ENCODE results near the gene IGF1R. TPM values are rescaled to one million over a fixed set of nuclear protein-coding genes. Genes with fewer than 3 reads are reported as not detected.

The IGF1R gene
- total and polyA plus RNA-seq, 7 donors, result 1.2 to 130 (median 39.6) TPM

- Histone ChIP-seq H3K4me3 (no peak overlapping the region), H3K27me3 (no peaks in the 10 kb centered on the region), H3K27ac (peak overlapping the region in 2 of 4 donors; percentile 79 to 87), H3K4me1 (peaks cover 0 to 97% (median 84%) of the 10 kb centered on the region in 4 donors), H3K9me3 (no peaks in the 10 kb centered on the region), H3K36me3 (no peaks in the 10 kb centered on the region)
- 58 to 64% methylated on average over 4 of the region's 4 CpGs for WGBS, 2 donors
- intact Hi-C loops (cut with DNase I), result no loop called here
- no peak for TF ChIP-seq CTCF (IDR thresholded peaks at IDR 0.05)
- TF ChIP-seq POLR2AphosphoS5 (IDR thresholded peaks at IDR 0.05), result no peak
- TF ChIP-seq EP300 (IDR thresholded peaks at IDR 0.05), result no peak
- TF ChIP-seq POLR2A (IDR thresholded peaks at IDR 0.05), result no peak
- no peak for DNase-seq
Measured at GRCh38 chr15:98860281-98861041, 212.1 kb downstream of the IGF1R start.

- H3K4me3 ChIP-seq, result no peak overlapping the region
- WGBS, 2 donors, result 92 to 94% methylated on average over 6 of the region's 6 CpGs
- no peaks in the 10 kb centered on the region for H3K9me3 ChIP-seq
- intact Hi-C loops (cut with DNase I), result no loop called here
- H3K27me3 ChIP-seq, result no peaks in the 10 kb centered on the region
- H3K27ac ChIP-seq, result peak overlapping the region in 2 of 4 donors; percentile 79 to 87
- TF ChIP-seq POLR2A (IDR thresholded peaks at IDR 0.05) (no peak), POLR2AphosphoS5 (IDR thresholded peaks at IDR 0.05) (no peak), CTCF (IDR thresholded peaks at IDR 0.05) (no peak), EP300 (IDR thresholded peaks at IDR 0.05) (no peak)
- H3K36me3 ChIP-seq, result no peaks in the 10 kb centered on the region
- peaks cover 0 to 91% (median 80%) of the 10 kb centered on the region in 4 donors for H3K4me1 ChIP-seq
- DNase-seq, result no peak
Measured at GRCh38 chr15:98861188-98861587, 212.8 kb downstream of the IGF1R start.

GRCh38 chr15:98863983-98864382 is 215.6 kb downstream of the IGF1R start:
- intact Hi-C loops (cut with DNase I), result no loop called here
- no peak for DNase-seq
- no peak for TF ChIP-seq CTCF (IDR thresholded peaks at IDR 0.05)
- TF ChIP-seq POLR2A (IDR thresholded peaks at IDR 0.05), result no peak
- TF ChIP-seq EP300 (IDR thresholded peaks at IDR 0.05), result no peak
- TF ChIP-seq POLR2AphosphoS5 (IDR thresholded peaks at IDR 0.05), result no peak
- Histone ChIP-seq H3K27ac (peak overlapping the region in 2 of 4 donors; percentile 22 to 79), H3K9me3 (no peaks in the 10 kb centered on the region), H3K4me3 (no peak overlapping the region), H3K36me3 (no peaks in the 10 kb centered on the region), H3K27me3 (no peaks in the 10 kb centered on the region), H3K4me1 (peaks cover 0 to 85% (median 69%) of the 10 kb centered on the region in 4 donors)

GRCh38 chr15:98865397-98866339 is 217.3 kb downstream of the IGF1R start:
- H3K27me3 ChIP-seq, result no peaks in the 10 kb centered on the region
- WGBS, 2 donors, result 53 to 60% methylated on average over 50 of the region's 50 CpGs
- H3K4me3 ChIP-seq, result peak overlapping the region; percentile 20 to 49 (median 48)
- H3K36me3 ChIP-seq, result no peaks in the 10 kb centered on the region
- DNase-seq, result peak; percentile 88
- TF ChIP-seq POLR2AphosphoS5 (IDR thresholded peaks at IDR 0.05) (peak in 2 of 4 donors; percentile 36 to 56), EP300 (IDR thresholded peaks at IDR 0.05) (no peak), CTCF (IDR thresholded peaks at IDR 0.05) (no peak), POLR2A (IDR thresholded peaks at IDR 0.05) (no peak)
- H3K9me3 ChIP-seq, result no peaks in the 10 kb centered on the region
- peak overlapping the region; percentile 56 to 79 (median 76) for H3K27ac ChIP-seq
- intact Hi-C loops (cut with DNase I), result no loop called here
- peaks cover 0 to 70% (median 58%) of the 10 kb centered on the region in 4 donors for H3K4me1 ChIP-seq
